ENCODE results near the gene YEATS2.

DNA sequence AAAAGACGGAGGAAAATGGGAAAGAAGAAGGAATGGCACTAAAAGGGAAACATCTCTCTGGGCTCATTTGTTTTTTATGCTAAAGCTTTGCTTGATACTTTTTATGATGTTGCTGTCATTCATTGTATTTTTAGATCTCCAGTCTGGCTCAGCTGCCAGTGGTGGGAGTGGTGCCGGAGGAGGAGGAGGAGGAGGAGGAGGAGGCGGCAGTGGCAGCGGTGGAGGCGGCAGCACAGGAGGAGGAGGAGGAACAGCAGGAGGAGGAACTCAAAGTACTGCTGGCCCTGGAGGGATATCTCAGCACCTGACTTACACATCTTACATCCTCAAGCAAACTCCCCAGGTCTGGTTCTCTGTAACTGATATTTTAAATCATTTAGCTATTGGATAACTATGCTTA lies 78.2 kb downstream of the YEATS2 start:
- TF ChIP-seq, protein P1, sequence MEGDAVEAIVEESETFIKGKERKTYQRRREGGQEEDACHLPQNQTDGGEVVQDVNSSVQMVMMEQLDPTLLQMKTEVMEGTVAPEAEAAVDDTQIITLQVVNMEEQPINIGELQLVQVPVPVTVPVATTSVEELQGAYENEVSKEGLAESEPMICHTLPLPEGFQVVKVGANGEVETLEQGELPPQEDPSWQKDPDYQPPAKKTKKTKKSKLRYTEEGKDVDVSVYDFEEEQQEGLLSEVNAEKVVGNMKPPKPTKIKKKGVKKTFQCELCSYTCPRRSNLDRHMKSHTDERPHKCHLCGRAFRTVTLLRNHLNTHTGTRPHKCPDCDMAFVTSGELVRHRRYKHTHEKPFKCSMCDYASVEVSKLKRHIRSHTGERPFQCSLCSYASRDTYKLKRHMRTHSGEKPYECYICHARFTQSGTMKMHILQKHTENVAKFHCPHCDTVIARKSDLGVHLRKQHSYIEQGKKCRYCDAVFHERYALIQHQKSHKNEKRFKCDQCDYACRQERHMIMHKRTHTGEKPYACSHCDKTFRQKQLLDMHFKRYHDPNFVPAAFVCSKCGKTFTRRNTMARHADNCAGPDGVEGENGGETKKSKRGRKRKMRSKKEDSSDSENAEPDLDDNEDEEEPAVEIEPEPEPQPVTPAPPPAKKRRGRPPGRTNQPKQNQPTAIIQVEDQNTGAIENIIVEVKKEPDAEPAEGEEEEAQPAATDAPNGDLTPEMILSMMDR (IDR thresholded peaks at IDR 0.05), result no peak
- TF ChIP-seq POLR2A (IDR thresholded peaks at IDR 0.05) (no peak), POLR2AphosphoS5 (IDR thresholded peaks at IDR 0.05; ENCODE audit: insufficient read depth in 1 of 2, low read depth in 1 of 2) (no peak)
